GM18868 (cell line): ENCODE results near the gene NECAB3.
A peak's percentile ranks its signal among the peaks of the same experiment; 100 is the strongest.
"Not testable (repeated sequence)": the region's sequence is repeated elsewhere in the genome, so short reads cannot be mapped to it uniquely, and the experiment has no call there.

Source experiments
- ATAC-seq: cut with Tn5 transposase; IDR thresholded peaks from one replicate; pipeline ENCODE4 v1.9.1; 2021; ENCODE audit warnings: mild to moderate bottlenecking, moderate library complexity; ENCODE audit not compliant: unreplicated experiment

Gene NECAB3, protein sequence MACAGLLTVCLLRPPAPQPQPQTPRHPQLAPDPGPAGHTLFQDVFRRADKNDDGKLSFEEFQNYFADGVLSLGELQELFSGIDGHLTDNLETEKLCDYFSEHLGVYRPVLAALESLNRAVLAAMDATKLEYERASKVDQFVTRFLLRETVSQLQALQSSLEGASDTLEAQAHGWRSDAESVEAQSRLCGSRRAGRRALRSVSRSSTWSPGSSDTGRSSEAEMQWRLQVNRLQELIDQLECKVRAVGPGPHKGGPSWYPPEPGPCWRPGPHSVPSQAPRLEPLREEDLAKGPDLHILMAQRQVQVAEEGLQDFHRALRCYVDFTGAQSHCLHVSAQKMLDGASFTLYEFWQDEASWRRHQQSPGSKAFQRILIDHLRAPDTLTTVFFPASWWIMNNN

DNA sequence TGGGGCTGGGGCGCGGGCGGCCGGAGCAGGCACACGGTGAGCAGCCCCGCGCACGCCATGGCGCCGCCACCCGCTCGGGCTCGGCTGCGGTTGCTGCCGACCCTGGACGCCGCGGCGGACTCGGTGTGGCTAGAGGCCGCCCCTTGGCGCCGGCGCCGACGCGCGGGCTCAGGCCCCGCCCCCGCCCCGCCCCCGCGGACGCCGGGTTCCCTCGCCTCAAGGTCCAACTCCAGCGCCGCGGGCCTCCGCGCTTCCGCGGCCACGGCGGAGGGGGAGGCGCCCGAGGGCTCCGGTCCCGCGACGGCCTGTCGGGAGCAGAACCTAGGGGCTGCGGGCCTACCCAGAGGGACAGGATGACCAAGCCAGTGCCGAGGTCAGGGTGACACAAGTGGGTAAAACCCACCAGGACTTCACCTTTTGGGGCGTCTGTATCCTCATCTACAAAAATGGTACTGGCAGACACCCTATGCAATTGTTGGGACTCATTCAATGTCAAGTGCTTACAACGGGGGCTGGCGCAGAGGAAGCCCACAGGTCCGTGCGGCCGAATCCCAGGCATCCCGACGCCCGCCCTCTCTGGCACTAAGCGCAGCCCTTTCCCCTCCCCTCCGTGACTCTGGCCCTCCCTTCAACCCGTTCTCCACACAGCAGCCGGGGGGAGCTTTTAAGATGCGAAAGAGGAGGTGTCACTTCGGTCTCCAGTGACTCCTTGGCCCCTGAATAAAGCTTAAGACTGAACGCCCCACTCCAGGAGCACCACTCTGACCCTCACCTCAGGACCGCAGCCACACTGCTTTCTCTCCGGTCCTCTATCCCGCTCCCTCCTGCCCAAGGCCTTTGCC, at the start of gene NECAB3:
TSS of gene NECAB3 (minus strand) at position 135 of the 842 bp plus-strand sequence. CDS start at position 59, 76 bp downstream.
- ATAC-seq, result peak; percentile 73

GRCh38 chr20:33721391-33722140, 47.3 kb upstream of the NECAB3 start:
- ATAC-seq, result no peak

DNA sequence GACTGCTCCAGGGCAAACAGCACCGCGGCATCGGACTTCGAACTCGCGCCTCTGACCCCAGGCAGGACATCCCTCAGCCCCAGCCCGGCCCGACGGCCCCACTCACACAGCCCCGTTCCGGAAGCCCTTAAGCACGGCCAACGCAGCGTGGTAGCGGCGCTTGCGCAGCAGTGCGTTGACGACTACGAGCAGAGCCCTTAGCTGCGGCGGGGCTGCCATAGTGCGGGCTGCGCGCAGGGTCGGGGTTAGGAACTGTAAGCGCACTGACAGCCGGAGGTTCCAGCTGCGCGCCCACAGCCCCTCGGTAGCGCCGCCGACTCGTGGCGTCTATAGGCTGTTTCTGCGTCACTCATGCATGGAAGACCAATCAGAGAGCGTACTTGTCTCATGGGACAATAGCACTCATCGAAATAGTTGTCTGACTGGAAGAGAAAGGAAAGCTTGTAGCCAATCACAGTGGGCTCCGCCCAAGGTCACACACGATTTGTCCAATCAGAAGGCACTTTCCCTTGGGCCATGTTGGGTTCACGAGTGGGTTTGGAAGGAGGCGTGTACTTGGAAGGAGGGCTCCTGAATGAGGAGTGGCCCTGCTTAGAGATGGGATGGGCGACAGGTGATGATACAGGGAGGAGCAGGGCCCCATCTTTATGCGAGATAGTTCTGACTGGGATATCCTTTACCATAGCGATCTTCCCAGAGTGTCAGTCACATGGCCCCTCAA, 45.9 kb upstream of the NECAB3 start, which contains the start of gene PXMP4:
TSS of gene PXMP4 (minus strand) at position 322 of the 721 bp plus-strand sequence. CDS start at position 219, 103 bp downstream.
- ATAC-seq, result peak; percentile 92

DNA sequence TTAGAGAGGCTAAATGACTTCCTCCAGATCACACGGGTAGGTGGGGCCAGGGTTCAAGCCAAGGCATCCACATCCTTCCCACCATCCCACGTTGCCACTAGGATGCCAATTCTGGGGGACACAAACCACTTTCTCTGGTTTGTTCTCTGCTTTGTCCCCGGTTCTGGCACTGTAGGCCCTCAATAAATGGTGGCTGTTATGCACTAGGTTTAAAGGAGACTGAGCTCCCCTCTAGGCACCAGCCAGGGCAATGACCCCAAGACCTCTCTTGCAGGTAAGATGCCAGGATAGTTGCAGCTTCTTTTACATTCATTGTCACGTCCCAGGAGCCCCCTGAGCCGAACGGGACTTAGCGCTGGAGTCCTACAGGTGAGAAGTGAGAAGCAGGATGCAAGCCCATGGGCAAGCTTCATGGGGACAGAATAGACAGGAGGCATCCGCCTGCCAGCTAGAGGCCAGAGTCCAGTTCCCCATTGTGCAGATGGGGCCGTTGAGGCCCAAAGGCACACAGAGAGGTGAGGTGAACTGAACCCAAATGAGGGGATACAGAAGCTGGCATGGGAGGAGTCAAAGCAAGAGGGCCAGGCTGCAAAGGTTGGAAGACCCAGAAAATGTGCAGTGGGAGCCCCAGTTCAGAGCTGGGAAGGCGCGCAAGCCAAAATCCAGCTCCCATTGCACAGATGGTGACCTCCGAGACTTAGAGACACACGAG, 45.2 kb upstream of the NECAB3 start:
- no peak for ATAC-seq

GRCh38 chr20:33716498-33716897, 42.3 kb upstream of the NECAB3 start:
- no peak for ATAC-seq

DNA sequence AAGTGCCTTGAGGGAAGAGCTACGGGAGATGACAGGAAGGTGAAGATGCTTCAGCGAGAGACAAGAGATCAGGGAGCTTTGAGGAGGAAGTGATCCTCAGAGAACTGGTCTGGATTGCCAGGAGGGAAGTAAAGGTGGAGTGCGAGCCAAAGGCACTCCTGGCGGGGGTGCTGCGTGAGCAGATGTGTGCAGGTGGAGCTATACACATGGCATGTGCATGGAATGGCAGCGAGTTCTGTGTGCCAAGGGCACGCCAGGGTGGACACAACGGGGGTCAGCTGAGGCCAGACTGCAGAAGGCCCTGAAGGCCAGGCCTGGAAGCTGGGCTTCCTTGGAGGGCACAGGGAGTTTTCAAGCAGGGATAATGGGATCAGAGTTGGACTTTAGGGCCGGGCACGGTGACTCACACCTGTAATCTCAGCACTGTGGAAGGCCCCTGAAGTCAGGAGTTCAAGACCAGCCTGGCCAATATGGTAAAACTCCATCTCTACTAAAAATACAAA, 39.7 kb upstream of the NECAB3 start:
- ATAC-seq, result no peak

DNA sequence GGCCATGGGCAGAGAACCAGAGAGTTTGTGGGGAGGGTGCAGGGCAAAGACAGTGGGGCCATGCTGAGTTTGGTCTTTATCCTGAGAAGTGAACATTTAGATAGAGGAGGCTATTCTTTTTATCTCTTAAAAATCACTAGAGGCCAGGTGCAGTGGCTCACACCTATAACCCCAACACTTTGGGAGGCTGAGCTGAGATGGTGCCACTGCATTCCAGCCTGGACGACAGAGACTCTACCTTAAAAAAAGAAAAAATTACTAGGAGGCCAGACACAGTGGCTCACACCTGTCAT, 37.2 kb upstream of the NECAB3 start:
- ATAC-seq, result no peak

DNA sequence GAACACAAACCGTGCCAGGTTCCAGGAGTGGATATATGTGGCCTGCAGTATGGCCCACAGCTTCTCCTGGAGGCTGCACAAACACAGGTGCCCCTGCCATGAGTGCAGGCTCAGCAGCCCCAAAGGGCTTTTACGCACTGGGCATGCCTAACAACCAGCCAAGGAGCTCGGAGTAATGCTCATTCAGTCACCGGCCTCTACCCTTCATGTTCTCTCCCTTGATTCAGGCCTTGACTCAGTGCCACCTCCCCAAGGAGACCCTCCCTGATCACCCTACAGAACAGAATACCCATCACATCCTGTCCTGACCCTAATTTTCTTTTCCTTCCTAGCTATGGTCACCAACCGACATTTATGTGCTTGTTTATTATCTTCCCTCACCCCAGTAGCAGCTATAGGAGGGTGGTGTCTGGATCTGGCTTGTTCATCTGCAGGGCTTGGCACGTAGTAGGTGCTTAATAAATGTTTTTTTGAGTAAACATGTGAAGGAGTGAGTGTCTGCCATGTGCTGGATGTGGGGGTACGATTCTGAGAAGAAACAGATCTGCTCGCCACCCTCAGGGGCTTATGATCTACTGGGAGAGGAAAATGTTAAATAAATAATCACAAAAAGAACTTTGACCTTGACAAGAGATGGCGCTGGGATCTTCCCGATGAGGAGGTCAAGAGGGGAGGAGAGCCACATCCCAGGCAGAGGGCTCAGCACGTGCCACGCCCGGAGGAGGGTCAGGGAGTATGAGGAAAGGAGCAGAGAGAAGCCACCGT, 36.6 kb upstream of the NECAB3 start:
- ATAC-seq, result no peak

DNA sequence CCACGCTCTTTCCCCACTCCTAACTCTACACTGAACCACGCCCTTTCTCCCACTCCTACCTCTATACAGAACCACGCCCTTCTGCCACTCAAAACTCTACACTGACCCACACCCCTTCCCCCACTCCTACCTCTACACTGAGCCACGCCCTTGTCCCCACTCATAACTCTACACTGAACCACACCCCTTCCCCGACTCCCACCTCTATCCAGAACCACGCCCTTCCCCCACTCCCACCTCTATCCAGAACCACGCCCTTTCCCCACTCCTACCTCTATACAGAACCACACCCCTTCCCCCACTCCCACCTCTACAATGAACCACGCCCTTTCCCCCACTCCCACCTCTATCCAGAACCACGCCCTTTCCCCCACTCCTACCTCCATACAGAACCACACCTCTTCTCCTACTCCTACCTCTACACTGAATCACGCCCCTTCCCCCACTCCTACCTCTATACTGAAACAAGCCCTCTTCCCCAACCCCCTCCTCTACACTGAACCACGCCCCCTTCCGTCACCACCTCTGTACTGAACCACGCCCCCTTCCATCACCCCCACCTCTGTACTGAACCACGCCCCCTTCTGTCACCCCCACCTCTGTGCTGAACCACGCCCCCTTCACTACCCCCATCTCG, 35.8 kb upstream of the NECAB3 start:
- no peak for ATAC-seq

DNA sequence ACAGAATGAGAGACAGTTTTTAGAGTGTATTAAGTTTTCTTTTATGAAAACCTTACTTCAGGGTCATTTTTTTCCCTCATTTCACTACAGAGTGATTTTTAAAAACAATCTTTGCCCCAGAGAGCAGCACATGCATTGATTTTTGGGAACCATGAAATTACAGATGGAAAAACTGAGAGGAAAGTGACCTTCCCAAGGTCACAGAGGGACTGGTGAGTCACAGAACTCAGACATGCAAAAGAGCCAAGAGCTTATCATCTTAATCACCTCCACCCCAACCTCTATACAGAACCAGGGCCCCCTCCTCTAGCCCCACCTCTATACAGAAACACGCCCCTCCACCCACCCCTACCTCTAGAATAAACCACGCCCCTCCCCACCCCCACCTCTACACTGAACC, 35.2 kb upstream of the NECAB3 start:
- no peak for ATAC-seq

GRCh38 chr20:33707668-33708067, 33.4 kb upstream of the NECAB3 start:
- no peak for ATAC-seq

DNA sequence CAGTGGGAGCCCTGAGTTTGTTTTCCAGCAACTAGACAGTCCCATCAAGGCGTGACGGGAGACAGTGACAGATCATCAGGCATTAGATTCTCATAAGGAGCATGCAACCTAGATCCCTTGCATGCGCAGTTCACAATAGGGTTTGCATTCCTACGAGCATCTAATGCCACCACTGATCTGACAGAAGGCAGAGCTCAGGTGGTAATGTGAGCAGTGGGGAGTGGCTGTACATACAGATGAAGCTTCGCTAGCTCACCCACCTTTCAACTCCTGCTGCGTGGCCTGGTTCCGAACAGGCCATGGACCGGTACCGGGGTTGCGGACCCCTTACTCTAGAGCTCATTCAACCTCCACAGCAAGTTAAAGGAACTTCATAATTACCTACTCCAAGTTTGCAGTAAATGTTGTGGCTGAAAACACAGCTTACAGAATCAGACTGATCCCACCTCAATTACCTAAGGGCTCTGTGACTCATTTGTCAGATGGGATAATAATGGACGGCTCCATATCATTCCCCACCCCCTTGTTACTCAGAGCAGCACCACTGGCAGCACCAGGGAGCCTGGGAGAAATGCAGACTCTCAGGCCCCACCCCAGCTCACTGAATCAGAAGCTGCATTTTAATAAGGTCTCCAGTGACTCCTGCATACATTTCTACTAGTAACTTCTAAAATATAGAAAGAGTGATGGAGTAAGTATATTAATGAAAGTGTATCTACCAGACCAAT, 30.1 kb upstream of the NECAB3 start:
- no peak for ATAC-seq

GRCh38 chr20:33703498-33704137, 29.4 kb upstream of the NECAB3 start:
- ATAC-seq, result no peak

GRCh38 chr20:33702861-33703260, 28.6 kb upstream of the NECAB3 start:
- ATAC-seq, result no peak

GRCh38 chr20:33701629-33702450, 27.6 kb upstream of the NECAB3 start:
- no peak for ATAC-seq

- ATAC-seq, result not testable (repeated sequence)
Measured at GRCh38 chr20:33700696-33701441, 26.6 kb upstream of the NECAB3 start.
